ENCODE data around the gene TBC1D24.

The TBC1D24 gene

DNA sequence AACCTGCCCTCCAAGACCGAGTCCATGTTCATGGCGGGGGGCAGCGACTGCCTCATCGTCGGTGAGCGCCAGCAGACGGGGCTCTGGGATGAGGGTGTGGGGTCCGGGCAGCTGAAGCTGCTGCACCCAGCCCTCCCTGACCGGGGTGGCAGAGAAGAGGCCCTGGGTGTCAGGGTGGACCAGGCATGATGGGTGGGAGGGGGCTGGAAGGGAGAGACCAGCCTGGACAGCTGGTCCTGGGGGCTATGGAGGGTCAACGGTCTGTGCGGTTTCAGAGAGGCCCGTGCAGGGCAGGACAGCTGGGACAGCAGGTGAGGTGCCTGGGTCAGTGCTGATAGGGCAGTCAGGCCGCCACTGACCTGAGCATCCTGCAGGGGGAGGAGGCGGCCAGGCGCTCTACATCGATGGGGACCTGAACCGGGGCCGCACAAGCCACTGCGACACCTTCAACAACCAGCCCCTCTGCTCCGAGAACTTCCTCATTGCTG lies 25.5 kb downstream of the TBC1D24 start:
- no peak for DNase-seq

DNA sequence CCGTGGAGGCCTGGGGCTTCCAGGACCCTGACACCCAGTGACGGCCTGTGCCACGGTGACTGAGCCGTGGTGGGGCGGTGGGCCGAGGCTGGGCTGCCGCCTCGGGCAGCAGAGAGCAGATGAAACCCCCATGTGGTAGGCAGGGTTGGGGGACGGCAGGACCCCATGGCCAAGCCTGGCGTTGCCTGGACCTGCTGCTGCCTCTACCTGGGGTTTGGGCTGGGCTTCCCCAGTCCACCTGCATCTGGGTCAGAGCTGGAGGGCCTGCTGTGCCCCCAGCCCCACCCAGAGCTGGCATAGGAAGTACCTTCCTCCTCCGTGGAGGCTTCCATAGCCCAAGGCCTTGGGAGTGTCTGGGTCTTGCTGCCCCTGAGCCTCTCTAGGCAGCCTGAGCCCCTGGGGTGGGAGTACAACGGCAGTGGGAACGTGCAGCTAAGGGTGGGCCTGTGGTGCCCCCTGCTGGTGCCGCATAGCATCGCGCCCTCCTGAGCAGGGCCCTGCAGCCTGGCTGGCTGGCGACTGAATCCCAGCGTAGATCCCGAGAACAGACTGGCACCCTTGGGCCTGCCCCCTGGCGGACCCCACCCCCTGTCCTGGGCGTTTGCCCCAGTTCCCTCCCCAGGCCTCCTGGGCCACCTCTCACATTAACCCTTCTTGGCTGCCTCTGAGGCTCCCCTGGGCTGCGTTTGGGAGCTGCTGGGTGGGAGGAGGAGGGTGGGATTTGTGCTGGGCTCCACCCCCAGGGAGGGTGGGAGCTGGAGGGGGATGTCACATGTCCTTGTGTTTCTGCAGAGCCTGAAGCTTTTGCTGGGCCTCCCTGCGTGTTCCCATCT lies 26.2 kb downstream of the TBC1D24 start:
- peak; percentile 95 for DNase-seq

DNA sequence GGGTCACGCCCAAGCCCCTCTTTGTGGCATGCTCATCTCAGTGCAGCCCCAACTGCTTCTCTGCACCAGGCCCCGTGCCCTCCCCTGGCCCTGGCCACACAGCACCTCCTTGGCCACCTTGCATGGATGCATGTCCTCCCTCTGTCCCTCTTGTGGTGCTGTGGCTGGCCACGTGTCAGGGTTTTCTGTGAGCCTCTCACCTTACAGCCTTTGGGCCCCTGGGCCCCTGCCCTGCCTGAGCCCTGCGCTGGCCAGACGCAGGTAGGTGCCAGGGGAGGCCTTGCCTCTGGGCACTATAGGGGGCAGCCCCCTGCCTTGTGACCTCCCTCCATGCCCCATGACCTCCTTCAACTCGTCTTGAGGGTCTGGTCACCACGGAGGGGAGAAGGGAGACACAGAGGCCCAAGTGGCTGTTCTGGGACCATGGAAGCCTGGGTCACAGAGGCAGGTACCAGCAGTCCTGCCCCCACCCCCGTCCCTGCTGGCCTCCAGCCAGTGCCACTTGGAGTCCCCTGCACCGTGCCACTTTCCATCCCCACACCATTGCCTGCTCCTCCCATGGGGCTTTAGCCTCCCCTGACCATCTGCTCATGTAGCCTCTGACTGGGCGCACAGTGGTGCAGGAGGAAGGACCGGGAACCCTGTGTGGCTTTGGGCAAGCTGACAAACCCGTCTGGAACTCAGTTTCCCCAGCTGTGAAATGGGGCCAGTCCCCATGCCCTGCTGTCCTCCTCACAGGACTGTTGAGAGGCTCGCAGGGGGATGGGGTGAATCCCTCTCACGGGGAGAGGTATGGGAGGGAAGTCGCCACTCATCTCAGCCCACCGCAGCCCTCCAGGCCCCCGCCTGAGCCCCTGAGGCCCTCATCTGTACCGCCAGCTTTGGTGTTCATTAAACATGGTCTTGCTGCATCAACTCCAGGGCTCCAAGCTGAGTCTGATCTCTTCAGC lies 27.3 kb downstream of the TBC1D24 start:
- no peak for DNase-seq

DNA sequence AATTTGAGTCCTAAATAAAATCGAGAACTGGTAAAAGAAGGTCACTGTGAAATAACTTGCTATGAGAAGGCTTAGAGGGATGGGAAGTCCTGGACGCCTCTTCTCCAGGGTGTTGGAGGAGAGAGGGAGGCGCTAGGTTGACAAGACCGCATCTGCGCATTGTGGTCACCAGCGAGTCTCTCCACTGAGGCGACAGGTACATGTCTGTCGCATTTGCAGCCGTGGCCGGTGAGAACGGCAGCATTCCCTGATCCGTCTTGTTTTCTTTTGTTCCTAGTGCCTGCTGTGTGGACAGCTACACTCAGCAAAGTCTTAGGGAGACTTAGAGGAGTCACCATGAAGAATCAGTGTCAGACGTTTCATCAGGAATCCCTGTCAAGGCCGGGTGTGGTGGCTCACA lies 30.8 kb downstream of the TBC1D24 start:
- no peak for DNase-seq

DNA sequence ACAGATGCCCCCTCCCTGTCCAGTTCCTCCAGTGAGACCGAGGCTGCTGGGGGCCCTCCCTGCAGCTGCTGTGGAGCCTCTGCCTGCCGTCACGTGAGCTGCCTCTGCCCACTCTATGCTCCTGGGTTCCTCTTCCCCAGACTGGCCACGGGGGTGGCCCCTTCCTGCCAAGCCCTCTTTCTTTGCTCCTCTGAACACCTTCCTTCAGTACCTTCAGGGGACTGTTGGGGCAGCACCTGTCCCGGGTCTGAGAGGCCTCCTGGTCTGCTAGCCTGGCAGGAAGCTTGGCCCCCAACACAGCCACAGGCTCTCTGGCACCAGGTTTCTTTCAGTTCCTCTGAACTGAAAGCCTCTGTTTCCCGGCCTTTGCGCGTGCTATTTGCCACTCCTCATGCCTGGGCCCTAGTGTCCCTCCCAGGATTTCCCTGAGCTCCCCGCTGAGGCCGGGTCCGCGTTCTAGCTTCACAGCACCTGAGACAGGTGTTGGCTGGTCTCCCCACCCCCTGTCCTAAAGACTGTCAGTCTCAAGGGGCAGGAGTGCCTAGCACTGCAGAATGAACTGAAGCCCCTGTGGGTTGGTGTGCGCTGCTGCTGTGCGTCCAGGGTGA lies 32.2 kb downstream of the TBC1D24 start:
- no peak for DNase-seq

DNA sequence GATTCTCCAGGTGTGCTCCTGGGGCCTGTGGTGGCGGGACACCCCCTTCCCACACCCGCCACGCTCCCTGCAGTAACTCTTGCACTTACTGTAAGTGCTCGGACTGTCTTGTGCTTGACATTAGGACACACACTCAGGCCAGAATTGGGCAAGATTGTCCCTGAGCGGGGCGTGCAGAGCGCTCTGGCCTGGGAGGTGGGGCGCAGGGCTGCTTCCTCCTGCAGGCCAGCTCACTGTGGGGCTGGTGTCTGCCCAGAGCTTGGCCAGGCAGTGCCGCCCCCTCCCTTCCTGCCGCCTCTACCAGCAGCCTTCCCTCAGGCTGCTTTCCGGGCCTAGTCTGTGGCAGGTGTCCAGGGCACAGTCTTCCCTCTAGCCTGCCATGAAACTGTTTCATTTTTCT lies 32.7 kb downstream of the TBC1D24 start:
- DNase-seq = no peak

DNA sequence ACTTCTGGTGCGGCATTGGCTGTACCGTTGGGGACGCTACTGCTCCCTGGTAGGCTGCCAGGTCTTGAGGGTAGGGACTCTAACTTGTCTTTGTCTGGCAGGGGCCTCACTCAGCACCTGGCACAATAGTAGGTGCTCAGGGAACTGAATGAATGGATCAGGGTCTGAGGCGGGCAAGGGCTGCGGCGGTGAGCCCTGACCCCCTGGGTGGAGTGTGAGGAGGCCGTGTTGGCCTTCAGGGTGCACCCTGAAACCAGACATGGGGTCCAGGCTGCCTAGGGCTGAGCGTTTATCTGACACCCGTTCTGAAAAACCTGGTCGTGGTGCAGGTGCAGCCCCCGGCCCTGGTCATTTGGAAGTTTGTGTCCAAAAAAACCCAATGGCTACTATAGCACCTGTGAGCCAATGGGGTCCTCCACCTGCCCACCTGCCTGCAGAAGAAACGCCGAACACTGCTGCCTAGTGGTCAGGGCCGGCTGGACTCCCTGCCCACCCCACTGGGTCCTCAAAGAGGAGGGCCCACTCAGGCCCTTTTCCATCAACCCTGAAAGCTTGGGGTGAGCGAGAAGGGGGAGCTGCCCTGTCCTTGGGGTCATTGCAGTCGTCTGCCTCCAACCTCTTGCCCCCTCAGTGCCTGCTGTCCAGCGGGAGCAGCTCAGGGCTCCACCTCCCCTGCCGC lies 33.9 kb downstream of the TBC1D24 start:
- DNase-seq = no peak

DNA sequence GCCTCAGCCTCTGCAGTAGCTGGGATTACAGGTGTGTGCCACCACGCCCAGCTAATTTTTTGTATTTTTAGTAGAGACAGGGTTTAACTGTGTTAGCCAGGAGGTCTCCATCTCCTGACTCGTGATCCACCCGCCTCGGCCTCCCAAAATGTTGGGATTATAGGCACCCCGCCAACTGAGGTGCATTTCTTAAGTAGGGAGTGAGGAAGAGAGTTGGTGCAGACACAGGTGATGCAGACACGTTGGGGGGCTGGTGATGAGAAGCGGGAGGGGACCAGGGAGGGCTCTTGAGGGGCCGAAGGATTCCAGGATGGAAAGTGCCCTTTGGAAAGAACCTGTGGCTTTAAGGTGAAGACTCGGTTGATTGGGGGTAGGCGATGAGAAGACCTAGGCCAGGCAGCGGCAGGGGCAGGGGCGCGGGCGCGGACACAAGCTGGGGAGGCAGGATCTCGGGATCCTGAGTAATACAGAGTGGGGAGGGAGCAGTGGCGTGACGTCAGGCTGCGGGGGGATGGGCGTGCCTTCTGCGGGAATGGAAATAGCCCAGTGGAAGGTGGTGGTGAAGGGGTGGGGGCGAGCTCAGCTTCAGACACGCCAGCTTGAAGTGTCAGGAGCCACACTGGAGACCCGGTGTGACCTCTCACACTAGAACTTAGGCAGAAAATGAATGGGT lies 36.3 kb downstream of the TBC1D24 start:
- no peak for DNase-seq

DNA sequence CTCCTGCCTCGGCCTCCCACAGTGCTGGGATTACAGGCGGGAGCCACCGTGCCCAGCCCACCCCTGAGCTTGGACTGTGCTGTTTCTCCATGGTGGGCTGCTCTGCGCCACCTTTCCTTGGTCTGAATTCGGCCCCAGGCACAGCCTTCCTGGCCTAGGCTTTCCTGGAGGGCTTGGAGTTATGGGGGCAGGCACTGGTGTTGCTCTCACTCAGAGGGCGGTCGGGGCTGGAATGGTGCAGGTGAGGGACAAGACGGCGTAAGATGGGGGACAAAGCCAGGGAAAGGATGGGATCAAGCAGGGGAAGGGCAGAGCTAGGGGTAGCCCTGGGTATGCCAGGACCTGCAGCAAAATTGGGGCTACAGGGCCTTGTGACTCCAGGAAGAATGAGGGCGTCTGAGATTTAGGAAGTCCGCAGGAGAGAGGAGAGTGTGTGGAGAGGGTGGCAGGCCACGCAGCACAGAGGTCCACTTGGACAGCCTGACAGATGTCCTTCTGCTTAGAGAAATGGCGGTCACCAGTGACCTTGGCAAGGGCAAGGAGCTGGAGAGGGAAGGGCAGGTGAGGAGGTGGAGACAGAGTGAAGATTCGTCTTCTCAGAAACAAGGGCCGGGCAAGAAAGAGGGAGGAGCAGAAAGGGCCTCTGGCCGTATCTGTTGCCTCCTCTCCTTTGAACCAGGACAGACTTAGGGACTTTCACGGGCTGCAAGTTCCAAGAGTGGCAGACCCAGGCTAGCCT lies 37.2 kb downstream of the TBC1D24 start:
- no peak for DNase-seq

DNA sequence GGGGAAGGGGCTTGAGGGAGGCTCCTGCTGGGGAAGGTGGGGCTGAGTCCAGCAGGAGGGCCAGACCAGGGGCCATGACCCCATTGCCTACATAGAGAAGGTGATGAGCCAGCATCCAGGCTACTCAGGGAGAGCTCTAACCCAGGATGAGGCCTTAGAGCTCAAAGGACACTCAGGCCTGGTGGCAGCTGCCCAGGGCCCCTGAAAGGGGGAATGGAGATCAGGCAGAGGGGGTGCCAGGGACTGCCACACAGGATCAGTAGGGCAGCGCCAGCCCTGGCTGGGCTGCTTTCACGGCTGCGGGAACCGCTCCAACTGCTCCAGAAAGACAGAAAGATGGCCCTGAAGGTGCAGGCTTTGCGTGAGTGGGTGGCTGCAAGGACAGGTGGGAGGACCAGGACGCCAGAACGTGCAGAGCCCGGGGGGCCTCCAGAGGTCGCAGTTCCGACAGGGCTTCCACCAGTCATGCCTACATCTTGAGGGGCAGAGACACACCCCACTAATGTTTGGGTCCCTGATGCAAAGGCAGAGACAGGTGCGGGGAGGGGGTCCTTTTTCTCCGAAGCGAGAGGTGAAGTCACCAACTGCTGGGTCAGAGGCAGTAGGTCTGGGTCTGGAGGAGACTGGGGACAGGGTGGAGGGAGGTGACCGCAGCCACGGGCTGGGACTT lies 37.9 kb downstream of the TBC1D24 start:
- no peak for DNase-seq

DNA sequence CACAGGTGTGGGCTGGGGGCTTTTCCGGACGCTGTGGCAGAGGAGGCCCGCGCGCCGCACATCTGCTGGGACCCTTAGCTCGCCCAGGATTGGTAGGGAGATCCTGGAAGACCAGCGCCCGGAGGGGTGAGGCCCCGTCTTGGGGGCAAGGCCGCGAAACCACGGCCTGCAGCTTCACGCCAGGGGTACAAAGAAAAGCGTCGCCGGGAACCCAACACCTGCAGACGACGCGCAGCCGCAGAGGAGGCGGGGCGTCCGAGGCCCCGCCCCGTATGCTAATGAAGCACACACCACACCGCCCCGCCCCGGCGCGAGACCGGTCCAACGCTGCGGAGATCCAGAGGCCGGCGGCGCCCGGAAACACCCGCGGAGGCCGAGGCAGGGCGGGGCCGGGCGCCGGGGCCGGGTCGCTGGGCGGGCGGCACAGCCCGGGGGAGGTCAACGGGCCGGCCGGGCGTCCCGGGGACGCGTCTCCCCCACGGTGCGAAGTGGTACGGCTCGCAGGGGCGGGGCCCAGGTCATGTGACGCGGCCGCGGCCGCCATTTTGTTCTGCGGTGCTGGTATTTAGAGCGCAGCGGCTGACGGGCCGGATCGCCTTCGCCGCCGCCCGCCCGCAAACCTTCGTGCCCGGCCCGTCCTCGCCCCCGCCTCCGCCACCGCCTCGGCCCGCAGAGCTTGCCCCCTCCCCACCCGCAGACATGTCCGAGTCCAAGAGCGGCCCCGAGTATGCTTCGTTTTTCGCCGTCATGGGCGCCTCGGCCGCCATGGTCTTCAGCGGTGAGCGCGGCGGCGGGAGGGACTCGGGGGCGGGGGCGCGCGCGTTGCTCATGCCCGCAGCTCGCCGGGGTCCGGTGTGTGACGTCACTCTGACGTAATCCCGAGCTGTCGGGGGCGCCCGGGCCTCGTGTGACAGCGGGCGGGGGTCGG lies 38.7 kb downstream of the TBC1D24 start, which contains the start of gene ATP6V0C:
TSS of gene ATP6V0C (plus strand) at position 548 of the 928 bp plus-strand sequence. CDS start at position 700, 152 bp downstream.
- peak; percentile 96 for DNase-seq

DNA sequence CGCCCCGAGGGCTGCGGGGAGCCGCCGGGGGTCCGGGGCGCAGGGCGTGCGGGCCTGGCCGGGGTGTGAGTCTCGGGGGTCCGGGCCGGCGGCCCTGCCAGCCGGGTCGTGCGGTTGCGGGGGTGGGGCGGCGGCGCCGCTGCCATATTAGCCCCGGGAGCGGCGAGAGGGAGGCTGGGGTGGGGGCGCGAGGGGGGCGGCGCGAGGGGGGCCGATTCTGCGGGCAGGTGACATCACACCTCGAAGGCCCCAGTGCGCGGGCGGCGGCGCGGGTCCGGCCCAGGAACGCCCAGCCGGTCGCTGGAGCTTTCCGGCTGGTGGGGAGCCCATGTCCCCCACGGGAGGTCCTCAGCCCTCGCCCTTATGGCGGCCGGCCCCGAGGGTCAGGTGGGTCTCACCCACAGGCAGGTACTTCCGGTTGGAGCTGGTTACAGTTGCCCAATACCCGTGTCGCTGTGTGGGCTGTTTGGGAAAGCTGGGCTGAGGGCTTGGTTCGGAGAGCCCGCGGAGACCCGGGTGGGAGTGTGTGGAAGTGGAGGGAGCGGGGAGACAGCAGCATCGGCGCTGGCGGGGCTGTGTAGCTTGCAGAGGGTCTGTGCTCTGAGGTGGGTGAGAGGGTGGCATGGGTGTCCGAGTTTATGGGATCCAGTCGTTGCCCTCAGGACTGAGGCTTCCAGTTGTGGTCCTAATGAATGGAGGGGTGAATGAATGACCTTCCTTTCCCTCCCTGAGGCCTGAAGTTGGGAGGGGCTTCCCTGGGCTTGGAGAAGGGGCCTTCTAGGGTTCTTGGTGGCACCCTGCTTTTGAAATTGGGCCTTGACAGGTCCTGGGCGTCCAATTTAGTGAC lies 39.6 kb downstream of the TBC1D24 start:
- no peak for DNase-seq

DNA sequence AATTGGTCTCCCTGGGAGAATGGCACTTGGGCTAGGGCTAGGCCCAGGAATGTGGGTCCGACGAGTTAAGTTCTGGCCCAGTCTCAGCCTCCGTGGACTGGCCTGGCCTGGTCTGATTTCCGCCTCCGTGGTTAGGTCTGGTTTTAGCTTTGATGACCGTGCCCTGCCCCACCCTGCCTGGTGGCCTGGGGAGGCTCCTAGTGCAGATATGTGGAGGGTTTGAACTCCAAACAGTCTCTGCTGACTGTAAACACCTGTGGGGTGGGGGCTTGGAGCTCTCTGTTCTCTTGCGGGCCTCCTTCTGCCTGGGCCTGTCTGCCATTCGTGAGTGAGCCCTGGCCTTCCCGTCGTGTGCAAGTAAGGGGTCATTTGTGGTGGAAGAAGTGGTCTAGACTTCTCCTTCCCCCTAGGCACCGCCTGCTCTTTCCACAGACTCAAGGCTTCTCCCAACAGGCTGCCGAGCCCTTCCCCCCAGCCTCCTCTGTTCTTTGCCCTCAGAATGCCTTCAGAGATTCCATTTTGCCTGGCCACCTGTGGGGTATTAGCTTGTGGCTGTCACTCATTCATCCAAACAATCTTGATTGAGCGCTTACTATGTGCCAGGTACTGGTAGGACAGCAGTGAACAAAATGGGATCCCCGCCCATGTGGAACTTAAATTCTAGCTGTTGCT lies 40.4 kb downstream of the TBC1D24 start:
- no peak for DNase-seq

DNA sequence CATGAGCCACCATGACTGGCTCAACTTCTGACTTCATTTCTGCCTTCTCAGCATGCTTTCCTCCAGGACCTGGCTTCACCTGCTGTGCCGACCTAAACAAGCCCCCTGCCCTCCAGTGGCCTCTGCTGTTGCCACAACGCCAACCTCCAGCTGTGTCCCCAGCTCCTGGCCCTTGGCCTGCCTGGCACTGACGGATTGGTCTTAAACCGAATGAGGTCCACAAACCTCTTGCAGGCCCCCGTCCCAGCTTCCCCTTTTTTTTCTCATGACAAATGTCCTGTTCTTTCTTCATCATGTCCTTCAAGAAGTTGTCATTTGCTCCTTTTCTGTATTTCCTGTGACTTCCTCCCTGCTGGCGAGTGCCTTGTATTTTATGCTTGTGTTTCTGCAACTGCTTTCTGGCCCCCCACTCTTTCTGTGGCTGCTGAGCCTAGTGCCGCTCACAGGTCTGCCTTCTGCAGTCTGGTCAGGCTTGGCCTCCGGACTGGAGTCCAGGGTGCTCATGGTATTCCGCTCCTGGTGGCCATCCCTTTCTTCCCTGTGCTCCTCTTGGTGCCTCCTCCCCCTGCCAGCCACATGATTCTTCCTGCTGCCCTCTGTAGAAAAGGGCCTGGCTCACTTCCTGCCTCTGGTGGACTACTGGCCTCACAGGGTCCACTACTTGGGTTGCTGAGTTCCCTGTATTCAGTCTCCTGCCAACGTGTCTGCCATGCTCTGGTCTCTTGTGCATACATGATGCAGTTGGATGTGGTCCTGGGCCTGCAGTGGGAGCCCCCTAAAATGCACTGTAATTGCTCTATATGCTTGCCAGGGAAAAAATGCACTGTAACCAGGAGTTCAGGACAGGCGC lies 41.7 kb downstream of the TBC1D24 start:
- DNase-seq = no peak

DNA sequence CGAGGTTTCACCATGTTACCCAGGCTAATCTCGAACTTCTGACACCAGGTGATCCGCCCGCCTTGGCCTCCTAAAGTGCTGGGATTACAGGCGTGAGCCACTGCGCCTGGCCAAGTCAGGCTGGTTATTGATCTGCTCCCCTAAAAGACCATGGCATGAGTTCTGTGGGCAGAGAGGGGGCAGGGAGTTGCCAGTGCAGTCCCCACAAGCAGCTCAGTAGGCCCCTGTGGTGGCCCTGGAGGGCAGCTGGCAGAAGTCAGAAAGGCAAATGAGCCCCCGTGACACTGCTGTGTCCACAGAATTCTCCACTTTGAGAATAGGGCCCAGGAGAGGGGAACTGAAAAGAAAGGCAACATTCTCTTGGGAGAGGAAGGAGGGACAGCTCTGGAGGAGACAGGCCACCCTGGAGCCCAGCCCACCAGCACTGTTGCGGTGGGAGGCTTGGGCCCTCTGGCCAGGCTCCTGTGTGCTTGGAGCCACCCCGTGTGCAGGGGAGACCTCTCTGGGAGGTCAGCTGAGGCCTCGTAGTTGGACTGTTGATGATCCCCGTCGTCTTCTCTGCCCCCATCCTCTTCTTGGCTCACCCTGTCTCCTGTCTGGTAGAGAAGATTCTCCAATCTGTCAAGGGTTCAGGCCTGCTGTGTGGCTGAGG lies 43.2 kb downstream of the TBC1D24 start:
- no peak for DNase-seq

Data from activated CD8-positive, alpha-beta memory T cell treated with anti-CD3 and anti-CD28 coated beads for 24 hours (primary cell).